Fibroblast of lung (primary cell): ENCODE measurements around the gene LTK.

Experiments used
- EZH2 ChIP-seq: IDR thresholded peaks from 2 replicates; pipeline ENCODE4 v1.5.1; 2012; ENCODE audit warnings: low read length, control low read depth, mild to moderate bottlenecking; ENCODE audit errors: missing control alignments
- TF ChIP-seq, protein P1 (sequence below), 2 donors: IDR thresholded peaks in 1 of 2; conservative IDR thresholded peaks in 1 of 2; 1 replicate in 1 of 2; 2 replicates in 1 of 2; pipeline ENCODE4 v1.5.1; 2011 to 2012; ENCODE audit warnings: low read length in 2 of 2, control low read depth in 1 of 2, inconsistent platforms in 1 of 2, low read depth in 1 of 2, mild to moderate bottlenecking in 1 of 2

DNA sequence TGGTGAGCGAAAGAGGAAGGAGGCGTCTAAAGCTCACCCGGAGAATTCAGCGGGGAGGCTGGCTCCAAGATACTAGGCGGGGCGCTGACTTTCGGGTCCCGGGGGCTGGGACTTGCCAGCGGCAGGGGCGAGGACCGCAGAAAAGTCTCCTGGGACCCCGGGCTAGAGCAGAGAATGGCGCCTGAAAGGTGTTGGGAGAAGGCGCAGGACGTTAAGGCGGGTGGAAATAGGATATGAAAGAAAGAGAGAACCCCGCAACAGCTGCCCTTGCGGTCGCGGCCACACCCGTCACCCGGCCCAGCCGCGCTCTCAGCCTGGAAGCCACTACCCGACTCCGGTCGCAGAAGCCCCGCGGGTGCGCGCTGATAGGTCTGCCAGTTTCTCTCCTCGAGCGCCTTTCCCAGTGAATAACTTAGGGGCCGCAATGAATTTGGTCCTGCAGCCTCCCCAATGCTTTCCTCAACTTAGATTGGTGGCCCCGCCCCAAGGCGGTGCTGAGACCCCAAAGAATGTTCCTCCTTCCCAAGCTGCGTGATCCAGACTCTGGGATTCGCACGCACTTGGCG, 604 bp downstream of the LTK start:
- TF ChIP-seq, protein P1, sequence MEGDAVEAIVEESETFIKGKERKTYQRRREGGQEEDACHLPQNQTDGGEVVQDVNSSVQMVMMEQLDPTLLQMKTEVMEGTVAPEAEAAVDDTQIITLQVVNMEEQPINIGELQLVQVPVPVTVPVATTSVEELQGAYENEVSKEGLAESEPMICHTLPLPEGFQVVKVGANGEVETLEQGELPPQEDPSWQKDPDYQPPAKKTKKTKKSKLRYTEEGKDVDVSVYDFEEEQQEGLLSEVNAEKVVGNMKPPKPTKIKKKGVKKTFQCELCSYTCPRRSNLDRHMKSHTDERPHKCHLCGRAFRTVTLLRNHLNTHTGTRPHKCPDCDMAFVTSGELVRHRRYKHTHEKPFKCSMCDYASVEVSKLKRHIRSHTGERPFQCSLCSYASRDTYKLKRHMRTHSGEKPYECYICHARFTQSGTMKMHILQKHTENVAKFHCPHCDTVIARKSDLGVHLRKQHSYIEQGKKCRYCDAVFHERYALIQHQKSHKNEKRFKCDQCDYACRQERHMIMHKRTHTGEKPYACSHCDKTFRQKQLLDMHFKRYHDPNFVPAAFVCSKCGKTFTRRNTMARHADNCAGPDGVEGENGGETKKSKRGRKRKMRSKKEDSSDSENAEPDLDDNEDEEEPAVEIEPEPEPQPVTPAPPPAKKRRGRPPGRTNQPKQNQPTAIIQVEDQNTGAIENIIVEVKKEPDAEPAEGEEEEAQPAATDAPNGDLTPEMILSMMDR (conservative IDR thresholded peaks at IDR 0.05 in 1 of 2, IDR thresholded peaks at IDR 0.05 in 1 of 2; ENCODE audit: low read depth in 1 of 2, low read length in 2 of 2) = no peak
- no peak for TF ChIP-seq EZH2
